ENCODE data around the gene MUC4. TPM values are rescaled to one million over a fixed set of nuclear protein-coding genes. Genes with fewer than 3 reads are reported as not detected.

The MUC4 gene
- polyA plus RNA-seq, 1 donor from 2014 or later: not detected

DNA sequence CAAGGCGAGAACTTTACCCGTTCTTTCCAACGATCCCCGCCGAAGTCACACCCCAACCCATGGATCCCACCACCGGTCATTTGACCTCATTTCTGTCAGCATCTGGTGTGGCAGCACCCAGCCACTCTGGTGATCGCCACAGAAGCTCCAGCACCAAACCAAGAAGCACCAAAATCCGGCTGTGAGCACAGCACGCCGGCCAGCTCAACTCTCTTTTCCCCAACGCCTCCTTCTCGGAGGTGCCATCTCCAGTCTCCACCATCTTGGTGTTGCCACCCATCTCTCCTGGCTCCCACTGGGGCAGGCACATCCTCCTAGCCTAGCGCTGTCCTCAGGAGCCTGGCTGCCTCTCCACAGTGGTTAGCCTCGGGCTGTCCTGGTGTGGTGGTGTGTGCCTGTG lies 6.5 kb downstream of the MUC4 start:
- H3F3A ChIP-seq (ENCODE audit: insufficient read depth, low read length, poor library complexity, severe bottlenecking): no peaks in the 10 kb centered on the region
- H3K27ac ChIP-seq (ENCODE audit: low read length): no peak overlapping the region
- TF ChIP-seq EP300 (conservative IDR thresholded peaks at IDR 0.05; ENCODE audit: poor library complexity, severe bottlenecking): no peak
- TF ChIP-seq MXI1 (conservative IDR thresholded peaks at IDR 0.05; ENCODE audit: poor library complexity, severe bottlenecking): no peak
- TF ChIP-seq SMC3 (conservative IDR thresholded peaks at IDR 0.05; ENCODE audit: poor library complexity): no peak
- TF ChIP-seq, protein P1, sequence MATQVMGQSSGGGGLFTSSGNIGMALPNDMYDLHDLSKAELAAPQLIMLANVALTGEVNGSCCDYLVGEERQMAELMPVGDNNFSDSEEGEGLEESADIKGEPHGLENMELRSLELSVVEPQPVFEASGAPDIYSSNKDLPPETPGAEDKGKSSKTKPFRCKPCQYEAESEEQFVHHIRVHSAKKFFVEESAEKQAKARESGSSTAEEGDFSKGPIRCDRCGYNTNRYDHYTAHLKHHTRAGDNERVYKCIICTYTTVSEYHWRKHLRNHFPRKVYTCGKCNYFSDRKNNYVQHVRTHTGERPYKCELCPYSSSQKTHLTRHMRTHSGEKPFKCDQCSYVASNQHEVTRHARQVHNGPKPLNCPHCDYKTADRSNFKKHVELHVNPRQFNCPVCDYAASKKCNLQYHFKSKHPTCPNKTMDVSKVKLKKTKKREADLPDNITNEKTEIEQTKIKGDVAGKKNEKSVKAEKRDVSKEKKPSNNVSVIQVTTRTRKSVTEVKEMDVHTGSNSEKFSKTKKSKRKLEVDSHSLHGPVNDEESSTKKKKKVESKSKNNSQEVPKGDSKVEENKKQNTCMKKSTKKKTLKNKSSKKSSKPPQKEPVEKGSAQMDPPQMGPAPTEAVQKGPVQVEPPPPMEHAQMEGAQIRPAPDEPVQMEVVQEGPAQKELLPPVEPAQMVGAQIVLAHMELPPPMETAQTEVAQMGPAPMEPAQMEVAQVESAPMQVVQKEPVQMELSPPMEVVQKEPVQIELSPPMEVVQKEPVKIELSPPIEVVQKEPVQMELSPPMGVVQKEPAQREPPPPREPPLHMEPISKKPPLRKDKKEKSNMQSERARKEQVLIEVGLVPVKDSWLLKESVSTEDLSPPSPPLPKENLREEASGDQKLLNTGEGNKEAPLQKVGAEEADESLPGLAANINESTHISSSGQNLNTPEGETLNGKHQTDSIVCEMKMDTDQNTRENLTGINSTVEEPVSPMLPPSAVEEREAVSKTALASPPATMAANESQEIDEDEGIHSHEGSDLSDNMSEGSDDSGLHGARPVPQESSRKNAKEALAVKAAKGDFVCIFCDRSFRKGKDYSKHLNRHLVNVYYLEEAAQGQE (IDR thresholded peaks at IDR 0.05; ENCODE audit: borderline replicate concordance): no peak
- TF ChIP-seq RAD21 (conservative IDR thresholded peaks at IDR 0.05): no peak
- no peak for TF ChIP-seq EZH2 (IDR thresholded peaks at IDR 0.05; ENCODE audit: borderline replicate concordance, insufficient read depth, low read length, poor library complexity, severe bottlenecking)
- TF ChIP-seq TAF1 (IDR thresholded peaks at IDR 0.05; ENCODE audit: low read depth): no peak
- TF ChIP-seq, protein P2, sequence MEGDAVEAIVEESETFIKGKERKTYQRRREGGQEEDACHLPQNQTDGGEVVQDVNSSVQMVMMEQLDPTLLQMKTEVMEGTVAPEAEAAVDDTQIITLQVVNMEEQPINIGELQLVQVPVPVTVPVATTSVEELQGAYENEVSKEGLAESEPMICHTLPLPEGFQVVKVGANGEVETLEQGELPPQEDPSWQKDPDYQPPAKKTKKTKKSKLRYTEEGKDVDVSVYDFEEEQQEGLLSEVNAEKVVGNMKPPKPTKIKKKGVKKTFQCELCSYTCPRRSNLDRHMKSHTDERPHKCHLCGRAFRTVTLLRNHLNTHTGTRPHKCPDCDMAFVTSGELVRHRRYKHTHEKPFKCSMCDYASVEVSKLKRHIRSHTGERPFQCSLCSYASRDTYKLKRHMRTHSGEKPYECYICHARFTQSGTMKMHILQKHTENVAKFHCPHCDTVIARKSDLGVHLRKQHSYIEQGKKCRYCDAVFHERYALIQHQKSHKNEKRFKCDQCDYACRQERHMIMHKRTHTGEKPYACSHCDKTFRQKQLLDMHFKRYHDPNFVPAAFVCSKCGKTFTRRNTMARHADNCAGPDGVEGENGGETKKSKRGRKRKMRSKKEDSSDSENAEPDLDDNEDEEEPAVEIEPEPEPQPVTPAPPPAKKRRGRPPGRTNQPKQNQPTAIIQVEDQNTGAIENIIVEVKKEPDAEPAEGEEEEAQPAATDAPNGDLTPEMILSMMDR (IDR thresholded peaks at IDR 0.05; ENCODE audit: poor library complexity, severe bottlenecking): no peak
- no peak for TF ChIP-seq POLR2AphosphoS5 (IDR thresholded peaks at IDR 0.05)
- no peak overlapping the region for H3K9ac ChIP-seq (ENCODE audit: low read length)
- H3K36me3 ChIP-seq (ENCODE audit: insufficient read depth, low read length): no peaks in the 10 kb centered on the region
- H3K27me3 ChIP-seq (ENCODE audit: insufficient read depth, low read depth, low read length): no peaks in the 10 kb centered on the region
- H3K79me2 ChIP-seq (replicated peaks; ENCODE audit: insufficient read depth, low read length): no peaks in the 10 kb centered on the region
- H3K9me3 ChIP-seq (ENCODE audit: low read length): no peaks in the 10 kb centered on the region
- no peaks in the 10 kb centered on the region for H4K20me1 ChIP-seq (ENCODE audit: insufficient read depth)
- H3K9me2 ChIP-seq (ENCODE audit: insufficient read depth, low read length): no peaks in the 10 kb centered on the region
- no peak overlapping the region for H3K4me3 ChIP-seq (ENCODE audit: low read length)
- H3K4me2 ChIP-seq (ENCODE audit: low read length): no peak overlapping the region
- no peak overlapping the region for H2AFZ ChIP-seq (ENCODE audit: low read depth, low read length)

DNA sequence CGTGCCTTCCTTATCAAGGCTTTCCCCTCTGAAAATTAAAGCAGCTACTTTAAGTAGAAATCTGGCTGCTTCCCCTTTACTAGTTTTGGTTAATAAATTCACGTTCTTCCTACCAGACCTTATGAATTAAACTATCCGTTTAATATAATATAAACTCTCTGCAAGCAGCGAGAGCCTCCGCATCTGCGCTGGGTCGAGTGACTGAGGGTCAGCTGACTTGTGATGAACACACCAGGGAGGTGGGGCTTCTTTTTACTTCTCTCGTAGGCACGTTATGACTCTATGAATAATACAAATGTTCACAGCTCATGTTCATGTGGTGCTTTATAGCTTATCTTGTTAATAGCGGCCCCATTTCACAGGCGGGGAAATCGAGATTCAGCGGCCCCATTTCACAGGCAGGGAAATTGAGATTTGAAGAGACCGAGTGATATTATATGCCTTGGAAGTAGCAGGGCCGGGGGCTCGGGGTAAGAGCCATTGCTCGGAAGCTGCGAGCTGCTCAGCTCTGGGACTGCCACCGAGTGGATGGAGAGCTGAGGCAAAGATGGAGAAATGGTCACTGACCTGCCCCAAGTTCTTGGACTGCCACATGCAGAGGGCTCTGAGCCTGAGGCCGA lies 8.3 kb downstream of the MUC4 start:
- Histone ChIP-seq H3K9me3 (ENCODE audit: low read length) (no peaks in the 10 kb centered on the region), H3K9me2 (ENCODE audit: insufficient read depth, low read length) (no peaks in the 10 kb centered on the region), H3K9ac (ENCODE audit: low read length) (no peak overlapping the region), H3K27ac (ENCODE audit: low read length) (no peak overlapping the region), H3K4me3 (ENCODE audit: low read length) (no peak overlapping the region), H3K36me3 (ENCODE audit: insufficient read depth, low read length) (no peaks in the 10 kb centered on the region), H3K27me3 (ENCODE audit: insufficient read depth, low read depth, low read length) (no peaks in the 10 kb centered on the region), H3F3A (ENCODE audit: insufficient read depth, low read length, poor library complexity, severe bottlenecking) (no peaks in the 10 kb centered on the region), H4K20me1 (ENCODE audit: insufficient read depth) (no peaks in the 10 kb centered on the region), H2AFZ (ENCODE audit: low read depth, low read length) (no peak overlapping the region), H3K4me2 (ENCODE audit: low read length) (no peak overlapping the region), H3K79me2 (replicated peaks; ENCODE audit: insufficient read depth, low read length) (no peaks in the 10 kb centered on the region)
- TF ChIP-seq, protein P2 (IDR thresholded peaks at IDR 0.05; ENCODE audit: poor library complexity, severe bottlenecking): no peak
